GM18873 (cell line): ENCODE data around the gene MTMR11.
"Not testable (repeated sequence)": the region's sequence is repeated elsewhere in the genome, so short reads cannot be mapped to it uniquely, and the experiment has no call there.

Source experiments
- ATAC-seq: cut with Tn5 transposase; IDR thresholded peaks from one replicate; pipeline ENCODE4 v1.9.1; 2021; ENCODE audit warnings: mild to moderate bottlenecking, moderate library complexity, moderate number of reproducible peaks; ENCODE audit not compliant: unreplicated experiment, low FRiP score

Gene MTMR11

DNA sequence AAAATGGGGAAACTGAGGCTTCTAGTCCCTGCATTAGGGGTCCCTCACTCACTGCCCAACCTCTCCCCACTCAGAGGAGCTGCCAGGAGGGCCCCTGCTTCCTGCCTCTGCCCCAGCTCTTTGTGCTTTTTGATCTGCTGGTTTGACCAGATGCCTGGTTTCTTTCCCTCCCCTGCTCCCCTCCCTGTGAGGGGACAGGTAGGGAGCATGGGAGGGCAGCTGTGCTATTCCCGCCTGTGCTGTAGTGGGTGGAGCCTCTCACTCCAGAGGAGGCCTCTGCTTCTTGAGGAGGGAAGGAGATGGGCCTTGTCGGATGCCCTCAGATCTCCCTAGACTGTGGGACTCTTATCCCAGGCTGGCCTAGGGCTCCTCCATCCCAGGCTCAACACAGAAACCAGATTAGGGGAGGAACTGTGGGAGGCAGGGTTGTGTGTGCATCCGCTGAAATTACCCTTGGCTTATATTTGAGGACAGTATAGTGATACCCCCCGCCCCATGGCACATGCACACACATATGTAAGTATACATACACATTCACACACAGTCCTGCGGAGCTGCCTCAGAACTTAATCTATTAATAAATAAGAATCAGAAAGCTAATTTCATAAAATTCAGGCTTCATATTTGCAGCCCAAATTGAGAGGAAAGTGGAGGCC is 32.7 kb downstream of the MTMR11 start:
- no peak for ATAC-seq

- ATAC-seq: peak; percentile 53
Measured at GRCh38 chr1:149899460-149900284, 37.0 kb downstream of the MTMR11 start, which contains the start of gene BOLA1. BOLA1 (plus strand) TSS chr1:149899568; CDS start chr1:149900060, 492 bp downstream.

GRCh38 chr1:149896575-149896974 is 40.1 kb downstream of the MTMR11 start:
- ATAC-seq: no peak

DNA sequence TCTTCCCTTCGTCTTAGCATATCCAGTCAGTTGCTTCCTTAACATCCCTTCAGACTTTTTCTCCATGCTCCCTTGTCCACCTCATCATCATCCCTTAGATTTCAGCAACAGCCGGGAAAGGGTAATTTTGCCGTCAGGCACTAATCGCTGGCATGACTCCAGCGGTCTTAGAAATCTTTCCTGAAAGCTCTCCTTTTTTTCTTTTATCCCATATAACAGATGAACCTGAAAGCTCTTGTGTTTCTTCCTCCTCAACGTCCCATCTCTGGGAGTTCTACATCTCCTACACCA is 47.7 kb downstream of the MTMR11 start:
- ATAC-seq: no peak

GRCh38 chr1:149888247-149888998 is 48.3 kb downstream of the MTMR11 start:
- ATAC-seq: peak; percentile 3

DNA sequence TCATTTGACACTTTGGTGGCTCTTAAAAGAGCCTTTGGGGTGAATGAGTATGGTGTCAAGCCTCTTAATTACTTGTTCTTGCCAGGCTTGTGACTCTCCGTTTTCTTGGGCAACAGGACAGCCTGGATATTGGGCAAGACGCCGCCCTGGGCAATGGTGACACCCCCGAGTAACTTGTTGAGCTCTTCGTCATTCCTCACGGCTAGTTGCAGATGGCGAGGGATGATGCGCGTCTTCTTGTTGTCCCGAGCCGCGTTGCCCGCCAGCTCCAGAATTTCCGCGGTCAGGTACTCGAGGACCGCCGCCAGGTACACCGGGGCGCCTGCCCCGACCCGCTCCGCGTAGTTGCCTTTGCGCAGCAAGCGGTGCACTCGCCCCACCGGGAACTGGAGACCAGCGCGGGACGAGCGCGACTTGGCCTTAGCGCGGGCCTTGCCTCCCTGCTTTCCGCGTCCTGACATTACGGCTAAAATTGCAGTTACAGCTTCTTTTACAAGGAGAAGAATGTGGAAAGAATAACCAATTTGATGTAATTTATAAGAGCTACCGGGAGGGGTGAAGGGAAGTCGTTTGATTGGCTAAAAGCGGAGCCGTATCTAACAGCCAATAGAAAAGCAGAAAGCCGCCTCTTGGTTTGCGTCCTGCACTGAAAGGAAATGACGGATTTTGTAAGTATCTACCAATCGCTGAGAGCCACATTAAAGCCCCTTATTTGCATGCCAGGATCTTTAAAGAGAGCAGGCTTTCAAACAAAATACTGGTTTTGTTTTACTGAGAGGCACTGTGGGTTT is 49.0 kb downstream of the MTMR11 start:
- ATAC-seq: peak; percentile 41

DNA sequence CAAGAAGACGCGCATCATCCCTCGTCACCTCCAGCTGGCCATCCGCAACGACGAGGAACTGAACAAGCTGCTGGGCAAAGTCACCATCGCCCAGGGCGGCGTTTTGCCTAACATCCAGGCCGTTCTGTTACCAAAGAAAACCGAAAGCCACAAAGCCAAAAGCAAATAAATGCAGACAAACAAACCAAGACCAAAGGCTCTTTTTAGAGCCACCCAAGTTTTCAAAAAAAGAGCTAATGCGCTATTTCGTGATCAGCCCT is 49.6 kb downstream of the MTMR11 start:
- ATAC-seq: peak; percentile 0

DNA sequence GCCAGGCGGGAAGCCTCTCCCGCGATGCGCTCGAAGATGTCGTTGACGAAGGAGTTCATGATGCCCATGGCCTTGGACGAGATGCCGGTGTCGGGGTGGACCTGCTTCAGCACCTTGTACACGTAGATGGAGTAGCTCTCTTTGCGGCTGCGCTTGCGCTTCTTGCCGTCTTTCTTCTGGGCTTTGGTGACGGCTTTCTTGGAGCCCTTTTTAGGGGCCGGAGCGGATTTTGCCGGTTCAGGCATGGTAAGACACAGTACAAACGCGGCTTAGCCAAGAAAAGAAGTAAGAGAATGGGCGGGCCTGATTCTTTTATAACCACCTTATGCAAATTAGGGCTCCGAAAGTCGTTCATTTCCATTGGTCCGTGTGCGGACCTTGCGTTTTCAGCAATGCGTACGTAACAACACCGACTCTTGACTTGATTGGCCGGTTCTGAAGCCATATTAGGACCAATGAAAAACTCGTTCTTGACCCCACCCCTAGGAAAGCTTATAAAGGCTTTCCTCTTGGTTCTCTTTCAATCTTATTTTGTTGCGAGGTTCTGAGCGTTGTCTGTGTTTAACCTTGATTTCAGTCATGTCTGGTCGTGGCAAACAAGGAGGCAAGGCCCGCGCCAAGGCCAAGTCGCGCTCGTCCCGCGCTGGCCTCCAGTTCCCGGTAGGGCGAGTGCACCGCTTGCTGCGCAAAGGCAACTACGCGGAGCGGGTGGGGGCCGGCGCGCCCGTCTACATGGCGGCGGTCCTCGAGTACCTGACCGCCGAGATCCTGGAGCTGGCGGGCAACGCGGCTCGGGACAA is 50.1 kb downstream of the MTMR11 start:
- ATAC-seq: peak; percentile 59

GRCh38 chr1:149886121-149886395 is 50.6 kb downstream of the MTMR11 start:
- not testable (repeated sequence) for ATAC-seq

GRCh38 chr1:149885339-149886120 is 51.1 kb downstream of the MTMR11 start:
- no peak for ATAC-seq

- ATAC-seq: no peak
Measured at GRCh38 chr1:149884433-149885338, 52.0 kb downstream of the MTMR11 start.

DNA sequence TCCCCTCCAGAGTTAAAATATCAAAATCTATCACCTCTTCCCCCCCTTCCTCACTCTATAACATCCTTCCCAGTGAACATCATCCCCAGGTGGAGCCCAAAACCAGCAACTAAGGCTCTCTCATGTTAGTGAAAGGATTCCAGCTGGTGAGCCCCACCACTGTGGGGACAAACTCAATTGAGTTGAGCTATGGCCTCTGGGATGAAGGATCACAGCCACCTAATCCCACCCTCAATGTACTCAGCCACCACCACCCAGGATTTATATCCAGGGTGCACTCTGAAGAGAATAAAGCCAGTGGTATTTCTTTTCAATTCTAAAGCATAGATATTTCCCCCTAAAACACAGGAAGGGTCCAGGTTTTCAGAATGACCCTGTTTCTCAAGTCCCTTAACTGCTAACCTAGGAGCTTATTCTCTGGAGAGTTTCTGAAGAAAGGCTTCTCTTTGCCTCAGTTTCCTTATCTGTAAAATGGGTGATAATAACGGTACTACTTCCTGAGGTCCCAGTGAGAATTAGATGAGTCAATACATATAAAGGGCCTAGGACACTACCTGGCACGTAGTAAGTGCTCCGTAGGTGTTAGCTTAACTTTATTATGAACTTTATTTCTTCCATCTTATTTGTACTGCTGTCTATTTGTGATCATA is 53.0 kb downstream of the MTMR11 start:
- no peak for ATAC-seq

GRCh38 chr1:149881876-149882275 is 54.8 kb downstream of the MTMR11 start:
- ATAC-seq: no peak

GRCh38 chr1:149879556-149879955 is 57.1 kb downstream of the MTMR11 start:
- ATAC-seq: no peak
